ENCODE measurements around the gene DNAH17.

DNA sequence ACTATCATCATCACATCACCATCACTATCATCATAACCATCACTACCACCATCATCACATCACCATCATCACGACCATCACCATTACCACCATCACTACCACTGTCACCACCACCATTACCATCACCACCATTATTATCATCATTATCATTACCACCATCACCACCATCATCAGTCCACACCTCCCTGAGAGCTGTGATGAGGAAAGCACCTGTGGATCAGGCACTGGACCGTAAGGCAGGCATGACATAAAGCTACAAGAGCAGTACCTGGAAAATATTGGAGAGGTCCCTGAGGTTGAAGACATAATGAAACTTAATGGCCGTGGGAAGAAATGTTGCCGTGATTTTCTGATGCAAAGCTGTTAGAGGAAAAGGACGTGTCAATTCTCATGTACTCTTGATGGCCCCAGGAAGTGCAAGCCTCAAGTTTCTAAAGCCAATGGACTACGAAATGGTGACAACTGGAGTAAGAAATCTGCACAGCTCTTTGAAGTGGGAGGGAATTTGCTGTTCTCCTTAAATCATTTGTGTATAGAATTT is 98.4 kb downstream of the DNAH17 start:
- TF ChIP-seq ARNTL (CRISPR knock-in tag; IDR thresholded peaks at IDR 0.05; ENCODE audit: borderline replicate concordance, low read depth): no peak
- no peak for TF ChIP-seq BACH2 (CRISPR knock-in tag; IDR thresholded peaks at IDR 0.05; ENCODE audit: borderline replicate concordance)
- TF ChIP-seq, protein P1, sequence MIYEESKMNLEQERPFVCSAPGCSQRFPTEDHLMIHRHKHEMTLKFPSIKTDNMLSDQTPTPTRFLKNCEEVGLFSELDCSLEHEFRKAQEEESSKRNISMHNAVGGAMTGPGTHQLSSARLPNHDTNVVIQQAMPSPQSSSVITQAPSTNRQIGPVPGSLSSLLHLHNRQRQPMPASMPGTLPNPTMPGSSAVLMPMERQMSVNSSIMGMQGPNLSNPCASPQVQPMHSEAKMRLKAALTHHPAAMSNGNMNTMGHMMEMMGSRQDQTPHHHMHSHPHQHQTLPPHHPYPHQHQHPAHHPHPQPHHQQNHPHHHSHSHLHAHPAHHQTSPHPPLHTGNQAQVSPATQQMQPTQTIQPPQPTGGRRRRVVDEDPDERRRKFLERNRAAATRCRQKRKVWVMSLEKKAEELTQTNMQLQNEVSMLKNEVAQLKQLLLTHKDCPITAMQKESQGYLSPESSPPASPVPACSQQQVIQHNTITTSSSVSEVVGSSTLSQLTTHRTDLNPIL (CRISPR knock-in tag; IDR thresholded peaks at IDR 0.05; ENCODE audit: low read depth): no peak
- TF ChIP-seq SNAI2 (CRISPR knock-in tag; IDR thresholded peaks at IDR 0.05): no peak
- TF ChIP-seq TCF4 (CRISPR knock-in tag; IDR thresholded peaks at IDR 0.05; ENCODE audit: borderline replicate concordance): no peak
- no peak for TF ChIP-seq PATZ1 (CRISPR knock-in tag; IDR thresholded peaks at IDR 0.05; ENCODE audit: borderline replicate concordance)
- no peak for TF ChIP-seq TSHZ2 (CRISPR knock-in tag; IDR thresholded peaks at IDR 0.05)
- TF ChIP-seq PPARA (CRISPR knock-in tag; IDR thresholded peaks at IDR 0.05; ENCODE audit: borderline replicate concordance): no peak
- TF ChIP-seq, protein P2, sequence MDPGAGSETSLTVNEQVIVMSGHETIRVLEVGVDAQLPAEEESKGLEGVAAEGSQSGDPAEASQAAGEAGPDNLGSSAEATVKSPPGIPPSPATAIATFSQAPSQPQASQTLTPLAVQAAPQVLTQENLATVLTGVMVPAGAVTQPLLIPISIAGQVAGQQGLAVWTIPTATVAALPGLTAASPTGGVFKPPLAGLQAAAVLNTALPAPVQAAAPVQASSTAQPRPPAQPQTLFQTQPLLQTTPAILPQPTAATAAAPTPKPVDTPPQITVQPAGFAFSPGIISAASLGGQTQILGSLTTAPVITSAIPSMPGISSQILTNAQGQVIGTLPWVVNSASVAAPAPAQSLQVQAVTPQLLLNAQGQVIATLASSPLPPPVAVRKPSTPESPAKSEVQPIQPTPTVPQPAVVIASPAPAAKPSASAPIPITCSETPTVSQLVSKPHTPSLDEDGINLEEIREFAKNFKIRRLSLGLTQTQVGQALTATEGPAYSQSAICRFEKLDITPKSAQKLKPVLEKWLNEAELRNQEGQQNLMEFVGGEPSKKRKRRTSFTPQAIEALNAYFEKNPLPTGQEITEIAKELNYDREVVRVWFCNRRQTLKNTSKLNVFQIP (CRISPR knock-in tag; IDR thresholded peaks at IDR 0.05; ENCODE audit: borderline replicate concordance, low read depth): no peak
- TF ChIP-seq ZFP3 (CRISPR knock-in tag; IDR thresholded peaks at IDR 0.05): no peak
- TF ChIP-seq CSDC2 (CRISPR knock-in tag; IDR thresholded peaks at IDR 0.05): no peak

Data from SK-N-SH treated with all-trans-retinoic acid at 6 μM for 48 hours (cell line).